EL (cell line): ENCODE measurements around the gene PDE11A.

Source experiments
- DNase-seq: peaks from one replicate; pipeline ENCODE4 v3.0.0-alpha.2; 2016

The PDE11A gene

GRCh38 chr2:177916342-177916741, 156.2 kb downstream of the PDE11A start:
- no peak for DNase-seq

GRCh38 chr2:177914247-177914646, 158.3 kb downstream of the PDE11A start:
- no peak for DNase-seq

GRCh38 chr2:177909962-177910361, 162.6 kb downstream of the PDE11A start:
- DNase-seq, result no peak

GRCh38 chr2:177908824-177909223, 163.8 kb downstream of the PDE11A start:
- no peak for DNase-seq

- DNase-seq, result no peak
Observed at GRCh38 chr2:177908182-177908581, 164.4 kb downstream of the PDE11A start.

GRCh38 chr2:177906041-177906718, 166.4 kb downstream of the PDE11A start:
- DNase-seq, result peak; percentile 67

GRCh38 chr2:177905640-177906039, 166.9 kb downstream of the PDE11A start:
- no peak for DNase-seq

GRCh38 chr2:177902395-177903163, 170.0 kb downstream of the PDE11A start:
- DNase-seq, result no peak

GRCh38 chr2:177900082-177900481, 172.5 kb downstream of the PDE11A start:
- peak; percentile 6 for DNase-seq

GRCh38 chr2:177897278-177897677, 175.3 kb downstream of the PDE11A start:
- no peak for DNase-seq

GRCh38 chr2:177896587-177896986, 176.0 kb downstream of the PDE11A start:
- DNase-seq, result no peak

- no peak for DNase-seq
Observed at GRCh38 chr2:177894546-177894945, 178.0 kb downstream of the PDE11A start.

- DNase-seq, result no peak
Observed at GRCh38 chr2:177893880-177894279, 178.7 kb downstream of the PDE11A start.

GRCh38 chr2:177891533-177891932, 181.0 kb downstream of the PDE11A start:
- DNase-seq, result no peak

- no peak for DNase-seq
Observed at GRCh38 chr2:177889818-177890460, 182.6 kb downstream of the PDE11A start.

- DNase-seq, result no peak
Observed at GRCh38 chr2:177888581-177888980, 184.0 kb downstream of the PDE11A start.

GRCh38 chr2:177887722-177888121, 184.9 kb downstream of the PDE11A start:
- no peak for DNase-seq

GRCh38 chr2:177886824-177887223, 185.8 kb downstream of the PDE11A start:
- no peak for DNase-seq

GRCh38 chr2:177885828-177886466, 186.6 kb downstream of the PDE11A start:
- no peak for DNase-seq

GRCh38 chr2:177883177-177883576, 189.4 kb downstream of the PDE11A start:
- DNase-seq, result no peak

- DNase-seq, result no peak
Observed at GRCh38 chr2:177882501-177882900, 190.1 kb downstream of the PDE11A start.

- DNase-seq, result no peak
Observed at GRCh38 chr2:177881921-177882320, 190.7 kb downstream of the PDE11A start.

GRCh38 chr2:177881008-177881747, 191.4 kb downstream of the PDE11A start:
- no peak for DNase-seq
